Subcutaneous adipose tissue (tissue), 4 donors: ENCODE results near the gene PPP2R2C. TPM values are rescaled to one million over a fixed set of nuclear protein-coding genes. Genes with fewer than 3 reads are reported as not detected.

Source experiments
- CTCF ChIP-seq: fragments of 450-650 bp; IDR thresholded peaks from one replicate; pipeline ENCODE4 v1.5.1; 2016; ENCODE audit warnings: low read depth, mild to moderate bottlenecking, control low read depth, antibody characterized with exemption, moderate library complexity
- total RNA-seq, 4 donors: library from RNA; depleted of rRNA; stranded (reverse); fragments of >200 nt; gene quantifications; one replicate each; pipeline ENCODE4 v1.1.0, GENCODE V29; 2016

PPP2R2C gene
- total RNA-seq, 4 donors from 2014 or later, result 0.17 to 2.0 (median 0.49) TPM; not detected in 1

GRCh38 chr4:6342530-6343293, 129.7 kb downstream of the PPP2R2C start:
- no peak for TF ChIP-seq CTCF

- TF ChIP-seq CTCF, result no peak
These were observed 130.7 kb downstream of the PPP2R2C start for GRCh38 chr4:6341696-6342095.

GRCh38 chr4:6340446-6341015, 131.9 kb downstream of the PPP2R2C start:
- no peak for TF ChIP-seq CTCF

GRCh38 chr4:6339818-6340445, 132.5 kb downstream of the PPP2R2C start:
- TF ChIP-seq CTCF, result no peak

GRCh38 chr4:6338951-6339817, 133.2 kb downstream of the PPP2R2C start:
- TF ChIP-seq CTCF, result no peak

- TF ChIP-seq CTCF, result no peak
These were observed 134.1 kb downstream of the PPP2R2C start for GRCh38 chr4:6338175-6338950.
